ENCODE data around the gene EIF2AK2. TPM values are rescaled to one million over a fixed set of nuclear protein-coding genes. Genes with fewer than 3 reads are reported as not detected.

EIF2AK2 gene
- total RNA-seq: 9.9 and 13.5 TPM in 2 replicates

DNA sequence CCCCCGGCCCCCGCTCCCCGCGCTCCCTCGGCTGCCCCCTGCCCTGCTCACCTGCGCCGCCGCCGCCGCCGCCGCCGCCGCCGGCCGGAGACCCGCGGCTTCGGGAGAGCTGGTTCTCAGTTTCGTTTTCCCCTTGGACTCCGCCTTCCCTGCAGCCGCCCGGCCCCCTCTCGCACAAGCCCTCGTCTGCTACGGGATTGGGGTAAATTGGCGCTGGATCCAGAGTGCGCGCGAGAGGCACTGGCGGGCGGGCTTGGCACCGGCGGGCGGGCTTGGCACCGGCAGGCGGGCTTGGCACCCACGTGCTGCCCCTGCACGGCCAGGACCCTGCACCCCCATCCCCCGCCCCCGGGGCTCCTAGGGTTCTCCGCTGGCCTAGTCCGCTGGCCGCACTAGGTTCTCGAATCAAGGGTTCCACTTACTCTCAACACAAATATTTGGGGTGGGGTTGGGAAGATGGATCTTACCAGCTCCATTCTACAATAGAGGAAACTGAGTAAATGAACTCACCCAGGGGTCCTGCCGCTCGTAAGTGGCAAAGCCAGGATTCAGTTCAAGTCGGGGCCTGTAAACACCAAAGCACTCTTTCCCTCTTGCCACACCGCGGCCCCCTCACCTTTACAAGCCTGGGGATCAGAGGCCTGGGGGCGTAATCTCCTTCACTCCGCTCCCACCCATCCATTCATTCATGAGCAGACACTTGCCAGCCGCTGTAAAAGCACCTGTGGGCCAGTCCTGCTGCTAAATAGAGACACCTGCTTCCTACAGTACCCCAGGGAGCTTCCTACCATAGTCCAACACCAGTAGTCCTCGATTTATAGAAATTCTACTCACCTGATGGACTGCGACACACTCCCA lies at the start of gene EIF2AK2:
EIF2AK2 (minus strand) TSS at position 124 of the 858 bp plus-strand sequence. CDS start 9,174 bp downstream, outside the sequence.

GRCh38 chr2:37196320-37197195 lies 39.8 kb upstream of the EIF2AK2 start, which contains the start of gene CEBPZOS:
Gene CEBPZOS (plus strand): TSS chr2:37196496. CDS start chr2:37199705, 3,209 bp downstream.

GRCh38 chr2:37188570-37188969 lies 31.8 kb upstream of the EIF2AK2 start, which contains the start of gene SULT6B1:
Gene SULT6B1 (minus strand): TSS chr2:37188670. CDS start chr2:37188640, 30 bp downstream.

GRCh38 chr2:37083873-37084794 lies 72.6 kb downstream of the EIF2AK2 start, which contains the start of the genes GPATCH11 and HEATR5B:
Gene GPATCH11 (plus strand): TSS chr2:37084518. CDS start chr2:37088382, 3,864 bp downstream.
Gene HEATR5B (minus strand): TSS chr2:37084372. CDS start chr2:37083414, 958 bp downstream.

Other genes starting within 250 kb of the EIF2AK2 start
- gene STRN, start 190.4 kb downstream of the EIF2AK2 start, total RNA-seq: 8.9 and 9.6 TPM in 2 replicates
- 5.7 and 11.3 TPM in 2 replicates for gene HEATR5B, start 72.6 kb downstream of the EIF2AK2 start, total RNA-seq
- 1.9 and 4.1 TPM in 2 replicates for gene GPATCH11, start 72.5 kb downstream of the EIF2AK2 start, total RNA-seq
- not detected in 2 replicates for gene SULT6B1, start 31.7 kb upstream of the EIF2AK2 start, total RNA-seq
- gene CEBPZOS, start 39.5 kb upstream of the EIF2AK2 start, total RNA-seq: 12.5 and 20.2 TPM in 2 replicates
- gene CEBPZ, start 74.6 kb upstream of the EIF2AK2 start, total RNA-seq: 11.8 and 17.1 TPM in 2 replicates
- 8.6 and 11.4 TPM in 2 replicates for gene NDUFAF7, start 74.7 kb upstream of the EIF2AK2 start, total RNA-seq
- gene PRKD3, start 167.9 kb upstream of the EIF2AK2 start, total RNA-seq: 26.4 and 36.0 TPM in 2 replicates
- gene QPCT, start 187.7 kb upstream of the EIF2AK2 start, total RNA-seq: 17.9 and 23.2 TPM in 2 replicates